ENCODE data around the gene TLR2.

The TLR2 gene

DNA sequence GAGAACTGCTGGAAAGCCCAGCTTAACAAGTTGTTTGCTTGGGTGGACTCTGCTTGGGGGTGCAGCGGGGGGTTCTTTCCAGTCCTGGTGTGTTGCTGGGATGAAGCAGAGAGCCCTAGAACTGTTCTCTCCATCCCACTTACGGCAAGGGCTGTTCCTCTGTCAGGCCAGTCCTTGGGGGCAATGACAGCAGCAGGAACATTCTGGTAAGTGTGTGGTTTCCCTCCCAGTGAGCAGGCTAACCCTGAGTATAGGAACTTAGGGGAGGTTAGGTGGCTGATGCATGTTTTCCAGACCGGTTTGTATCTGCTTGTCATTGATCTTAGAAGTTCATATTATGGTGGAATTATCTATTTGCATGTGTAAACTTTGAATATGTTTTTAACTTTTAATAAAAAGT is 46.9 kb upstream of the TLR2 start:
- Histone ChIP-seq H3K4me3 (ENCODE audit: low read length, poor library complexity, severe bottlenecking) (no peak overlapping the region), H3K36me3 (ENCODE audit: insufficient read depth, low read length) (peaks cover 45% of the 10 kb centered on the region; the same call in 1 of the 2 replicates), H3K9me3 (ENCODE audit: insufficient read depth, low read depth, low read length) (no peaks in the 10 kb centered on the region), H3K27me3 (ENCODE audit: insufficient read depth, low read length, poor library complexity, severe bottlenecking) (no peaks in the 10 kb centered on the region), H3K4me2 (ENCODE audit: low read depth, low read length, poor library complexity, severe bottlenecking) (no peak overlapping the region), H3K9me2 (replicated peaks; ENCODE audit: low read depth, low read length) (no peaks in the 10 kb centered on the region), H3F3A (ENCODE audit: low read depth) (0 out of 2 replicates have a peak, but pooled peaks cover 4% of the 10 kb centered on the region), H3K9ac (ENCODE audit: low read depth, low read length, poor library complexity, severe bottlenecking) (no peak overlapping the region), H3K4me1 (ENCODE audit: insufficient read depth, low read length, poor library complexity, severe bottlenecking) (no peaks in the 10 kb centered on the region), H3K79me2 (ENCODE audit: insufficient read depth, low read length) (no peaks in the 10 kb centered on the region), H4K20me1 (ENCODE audit: insufficient read depth, low read length, poor library complexity, severe bottlenecking) (peaks cover 3% of the 10 kb centered on the region), H2AFZ (ENCODE audit: low read length) (no peak overlapping the region)
- no peak for TF ChIP-seq EZH2phosphoT487 (IDR thresholded peaks at IDR 0.05; ENCODE audit: borderline replicate concordance)
- TF ChIP-seq, protein P1, sequence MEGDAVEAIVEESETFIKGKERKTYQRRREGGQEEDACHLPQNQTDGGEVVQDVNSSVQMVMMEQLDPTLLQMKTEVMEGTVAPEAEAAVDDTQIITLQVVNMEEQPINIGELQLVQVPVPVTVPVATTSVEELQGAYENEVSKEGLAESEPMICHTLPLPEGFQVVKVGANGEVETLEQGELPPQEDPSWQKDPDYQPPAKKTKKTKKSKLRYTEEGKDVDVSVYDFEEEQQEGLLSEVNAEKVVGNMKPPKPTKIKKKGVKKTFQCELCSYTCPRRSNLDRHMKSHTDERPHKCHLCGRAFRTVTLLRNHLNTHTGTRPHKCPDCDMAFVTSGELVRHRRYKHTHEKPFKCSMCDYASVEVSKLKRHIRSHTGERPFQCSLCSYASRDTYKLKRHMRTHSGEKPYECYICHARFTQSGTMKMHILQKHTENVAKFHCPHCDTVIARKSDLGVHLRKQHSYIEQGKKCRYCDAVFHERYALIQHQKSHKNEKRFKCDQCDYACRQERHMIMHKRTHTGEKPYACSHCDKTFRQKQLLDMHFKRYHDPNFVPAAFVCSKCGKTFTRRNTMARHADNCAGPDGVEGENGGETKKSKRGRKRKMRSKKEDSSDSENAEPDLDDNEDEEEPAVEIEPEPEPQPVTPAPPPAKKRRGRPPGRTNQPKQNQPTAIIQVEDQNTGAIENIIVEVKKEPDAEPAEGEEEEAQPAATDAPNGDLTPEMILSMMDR (conservative IDR thresholded peaks at IDR 0.05; ENCODE audit: low read length) = no peak

DNA sequence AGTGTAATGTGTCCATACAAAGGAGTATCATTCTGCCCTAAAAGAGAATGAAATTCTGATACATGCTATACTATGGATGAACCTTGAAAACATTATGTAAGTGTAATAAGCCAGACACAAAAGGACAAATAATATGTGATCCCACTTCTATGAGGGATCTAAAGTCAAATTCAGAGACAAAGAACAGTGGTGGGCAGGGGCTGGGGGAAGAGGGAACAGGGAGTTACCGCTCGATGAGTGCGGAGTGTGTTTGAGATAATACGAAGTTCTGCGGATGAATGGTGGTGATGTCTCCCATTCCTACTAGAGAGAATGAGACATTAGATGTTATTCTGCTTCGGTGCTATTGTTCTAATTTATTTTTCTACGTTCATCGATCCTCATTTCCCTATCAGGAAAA is 46.1 kb upstream of the TLR2 start:
- Histone ChIP-seq H3K36me3 (ENCODE audit: insufficient read depth, low read length) (peaks cover 37% of the 10 kb centered on the region; the same call in 1 of the 2 replicates), H3K4me3 (ENCODE audit: low read length, poor library complexity, severe bottlenecking) (no peak overlapping the region)
- TF ChIP-seq, protein P1 (conservative IDR thresholded peaks at IDR 0.05; ENCODE audit: low read length) = no peak
- TF ChIP-seq EZH2phosphoT487 (IDR thresholded peaks at IDR 0.05; ENCODE audit: borderline replicate concordance) = no peak

DNA sequence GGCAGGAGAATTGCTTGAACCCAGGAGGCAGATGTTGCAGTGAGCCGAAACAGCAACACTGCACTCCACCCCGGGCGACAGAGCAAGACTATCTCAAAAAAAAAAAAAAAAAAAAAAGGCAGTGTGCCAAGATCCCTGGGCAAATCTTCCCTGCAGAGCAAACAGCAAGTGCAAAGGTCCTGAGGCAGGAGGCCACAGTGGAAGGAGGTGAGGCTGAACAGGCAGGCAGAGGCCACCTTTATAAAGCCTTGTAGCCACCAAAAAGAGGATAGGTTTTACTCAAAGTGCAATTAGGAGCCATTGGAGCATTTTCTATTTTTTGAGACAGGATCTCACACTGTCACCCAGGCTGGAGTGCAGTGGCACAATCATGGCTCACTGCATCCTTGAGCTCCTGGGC is 45.1 kb upstream of the TLR2 start:
- no peaks in the 10 kb centered on the region for H3K9me3 ChIP-seq (ENCODE audit: insufficient read depth, low read depth, low read length)
- no peaks in the 10 kb centered on the region for H3K27me3 ChIP-seq (ENCODE audit: insufficient read depth, low read length, poor library complexity, severe bottlenecking)
- H3K36me3 ChIP-seq (ENCODE audit: insufficient read depth, low read length) = peaks cover 32% of the 10 kb centered on the region; the same call in 1 of the 2 replicates
- no peak overlapping the region for H3K4me2 ChIP-seq (ENCODE audit: low read depth, low read length, poor library complexity, severe bottlenecking)
- H3K79me2 ChIP-seq (ENCODE audit: insufficient read depth, low read length) = no peaks in the 10 kb centered on the region
- TF ChIP-seq EZH2phosphoT487 (IDR thresholded peaks at IDR 0.05; ENCODE audit: borderline replicate concordance) = no peak
- TF ChIP-seq, protein P1 (conservative IDR thresholded peaks at IDR 0.05; ENCODE audit: low read length) = no peak
- H3K4me1 ChIP-seq (ENCODE audit: insufficient read depth, low read length, poor library complexity, severe bottlenecking) = no peaks in the 10 kb centered on the region
- H3F3A ChIP-seq (ENCODE audit: low read depth) = 0 out of 2 replicates have a peak, but pooled peaks cover 4% of the 10 kb centered on the region
- H4K20me1 ChIP-seq (ENCODE audit: insufficient read depth, low read length, poor library complexity, severe bottlenecking) = peaks cover 3% of the 10 kb centered on the region
- no peaks in the 10 kb centered on the region for H3K9me2 ChIP-seq (replicated peaks; ENCODE audit: low read depth, low read length)
- no peak overlapping the region for H3K9ac ChIP-seq (ENCODE audit: low read depth, low read length, poor library complexity, severe bottlenecking)
- no peak overlapping the region for H2AFZ ChIP-seq (ENCODE audit: low read length)
- no peak overlapping the region for H3K4me3 ChIP-seq (ENCODE audit: low read length, poor library complexity, severe bottlenecking)

More for the DNA sequence above, 46.1 kb upstream of the TLR2 start:
- no peaks in the 10 kb centered on the region for H3K9me3 ChIP-seq (ENCODE audit: insufficient read depth, low read depth, low read length)
- H3K9ac ChIP-seq (ENCODE audit: low read depth, low read length, poor library complexity, severe bottlenecking) = no peak overlapping the region
- H3K4me2 ChIP-seq (ENCODE audit: low read depth, low read length, poor library complexity, severe bottlenecking) = no peak overlapping the region
- H3K9me2 ChIP-seq (replicated peaks; ENCODE audit: low read depth, low read length) = no peaks in the 10 kb centered on the region
- H2AFZ ChIP-seq (ENCODE audit: low read length) = no peak overlapping the region
- 0 out of 2 replicates have a peak, but pooled peaks cover 4% of the 10 kb centered on the region for H3F3A ChIP-seq (ENCODE audit: low read depth)
- no peaks in the 10 kb centered on the region for H3K27me3 ChIP-seq (ENCODE audit: insufficient read depth, low read length, poor library complexity, severe bottlenecking)
- peaks cover 3% of the 10 kb centered on the region for H4K20me1 ChIP-seq (ENCODE audit: insufficient read depth, low read length, poor library complexity, severe bottlenecking)
- H3K4me1 ChIP-seq (ENCODE audit: insufficient read depth, low read length, poor library complexity, severe bottlenecking) = no peaks in the 10 kb centered on the region
- H3K79me2 ChIP-seq (ENCODE audit: insufficient read depth, low read length) = no peaks in the 10 kb centered on the region

Measured in Loucy (cell line).